T-helper 17 cell (primary cell): ENCODE results near the gene RBM27. TPM values are rescaled to one million over a fixed set of nuclear protein-coding genes. Genes with fewer than 3 reads are reported as not detected.
"Not testable (repeated sequence)": the region's sequence is repeated elsewhere in the genome, so short reads cannot be mapped to it uniquely, and the experiment has no call there.

ENCODE experiments used
- ATAC-seq: fragments of 150-1000 bp; cut with Tn5 transposase; 2 replicates; pipeline ENCODE4 v1.10.0; 2021; ENCODE audit warnings: mild to moderate bottlenecking, moderate library complexity
- DNase-seq, 3 donors: peaks; one replicate each; pipeline versions ENCODE4 v3.0.0 to v3.0.0-alpha.2; 2020 to 2021
- H3K9me3 ChIP-seq: one replicate; pipeline ENCODE4 v1.7.0; 2013; ENCODE audit warnings: low read length, mild to moderate bottlenecking; ENCODE audit not compliant: control insufficient read depth, poor library complexity, severe bottlenecking
- H3K27ac Mint-ChIP-seq: one replicate; pipeline ENCODE4 v1.8.0; 2022; ENCODE audit warnings: mild to moderate bottlenecking, moderate library complexity, mixed read lengths
- H3K27me3 Mint-ChIP-seq: one replicate; pipeline ENCODE4 v1.8.0; 2022; ENCODE audit warnings: mixed read lengths
- H3K36me3 Mint-ChIP-seq: one replicate; pipeline ENCODE4 v1.8.0; 2022; ENCODE audit warnings: low read depth, mixed read lengths
- H3K4me1 Mint-ChIP-seq: one replicate; pipeline ENCODE4 v1.8.0; 2022; ENCODE audit warnings: mild to moderate bottlenecking, mixed read lengths
- H3K4me3 Mint-ChIP-seq: one replicate; pipeline ENCODE4 v1.8.0; 2022; ENCODE audit warnings: mild to moderate bottlenecking, moderate library complexity, mixed read lengths
- total RNA-seq, 4 donors: library from RNA in 2 of 4; stranded (reverse) in 2 of 4; gene quantifications; one replicate each; pipeline ENCODE4 v1.2.3 and lab custom pipeline; 2022 to 2026

The RBM27 gene
- total RNA-seq, 2 donors from 2014 or later = 21.6 to 25.9 TPM

DNA sequence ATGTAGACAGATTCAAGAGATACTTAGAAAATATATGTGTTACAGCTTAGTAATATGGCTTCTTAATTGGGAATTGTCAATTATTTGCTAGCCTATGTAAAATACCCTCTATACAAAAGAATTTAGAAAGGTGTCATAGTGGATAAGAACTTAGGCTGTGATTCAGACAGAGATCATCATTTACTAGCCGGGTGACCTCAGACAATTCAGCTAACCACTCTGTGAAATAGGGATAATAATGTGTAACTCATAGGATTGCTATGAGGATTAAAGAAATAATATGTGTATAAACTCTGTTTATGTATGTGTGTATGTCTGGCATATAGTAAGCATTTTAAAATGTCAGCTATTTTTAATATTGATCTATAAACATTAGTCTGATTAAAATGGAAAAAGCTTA is 15.0 kb upstream of the RBM27 start:
- ATAC-seq (no peak), DNase-seq (no peak)
- Mint-ChIP-seq H3K27ac (no peak overlapping the region), H3K4me1 (no peaks in the 10 kb centered on the region), H3K27me3 (peaks cover 9% of the 10 kb centered on the region), H3K4me3 (no peak overlapping the region), H3K36me3 (peaks cover 2% of the 10 kb centered on the region)
- H3K9me3 ChIP-seq = no peaks in the 10 kb centered on the region

DNA sequence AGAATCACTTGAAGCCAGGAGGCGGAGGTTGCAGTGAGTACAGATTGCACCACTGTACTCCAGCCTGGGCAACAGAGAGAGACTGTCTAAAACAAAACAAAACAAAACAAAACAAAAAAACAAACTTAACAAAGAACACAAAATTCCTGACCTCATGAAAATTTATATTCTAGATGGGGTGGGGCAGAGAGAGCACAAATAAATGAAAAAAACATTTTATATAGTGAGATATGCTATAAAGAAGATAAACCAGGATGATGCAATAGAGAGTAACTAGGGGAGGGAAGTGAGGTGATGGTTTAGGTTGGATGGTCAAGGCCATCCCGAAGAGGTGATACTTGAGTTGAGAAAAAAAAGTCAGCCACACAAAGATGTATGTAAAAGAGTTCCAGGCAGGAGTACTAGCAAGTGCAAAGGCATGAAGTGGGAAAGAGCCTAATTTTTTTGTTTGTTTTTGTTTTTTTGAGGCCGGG is 10.8 kb upstream of the RBM27 start:
- H3K9me3 ChIP-seq = no peaks in the 10 kb centered on the region
- ATAC-seq (no peak), DNase-seq (no peak)
- no peak overlapping the region for H3K4me3 Mint-ChIP-seq
- peaks cover 9% of the 10 kb centered on the region for H3K27me3 Mint-ChIP-seq
- H3K27ac Mint-ChIP-seq = no peak overlapping the region
- no peaks in the 10 kb centered on the region for H3K4me1 Mint-ChIP-seq
- H3K36me3 Mint-ChIP-seq = peaks cover 10% of the 10 kb centered on the region

DNA sequence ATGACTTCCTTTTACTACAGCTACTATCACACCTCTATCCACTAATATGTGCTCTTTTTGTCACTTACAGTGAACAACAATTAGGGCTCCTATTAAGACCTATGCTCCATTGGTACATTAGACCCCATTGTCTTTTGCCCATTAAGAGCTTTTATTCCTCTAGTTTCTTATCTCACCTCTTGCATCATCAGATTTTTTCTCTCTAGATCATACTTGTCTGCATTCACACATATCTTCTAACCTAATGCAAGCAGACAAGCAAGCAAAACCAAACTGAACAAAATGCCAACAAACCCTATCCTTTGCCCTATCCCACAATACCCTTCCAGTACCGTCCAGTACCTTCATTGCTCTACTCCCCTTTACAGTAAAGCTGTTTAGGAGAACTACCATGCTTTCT is 10.1 kb upstream of the RBM27 start:
- ATAC-seq (no peak), DNase-seq (no peak)
- H3K9me3 ChIP-seq = no peaks in the 10 kb centered on the region
- Mint-ChIP-seq H3K36me3 (peaks cover 10% of the 10 kb centered on the region), H3K4me1 (no peaks in the 10 kb centered on the region), H3K27ac (no peak overlapping the region), H3K4me3 (no peak overlapping the region), H3K27me3 (peaks cover 9% of the 10 kb centered on the region)

DNA sequence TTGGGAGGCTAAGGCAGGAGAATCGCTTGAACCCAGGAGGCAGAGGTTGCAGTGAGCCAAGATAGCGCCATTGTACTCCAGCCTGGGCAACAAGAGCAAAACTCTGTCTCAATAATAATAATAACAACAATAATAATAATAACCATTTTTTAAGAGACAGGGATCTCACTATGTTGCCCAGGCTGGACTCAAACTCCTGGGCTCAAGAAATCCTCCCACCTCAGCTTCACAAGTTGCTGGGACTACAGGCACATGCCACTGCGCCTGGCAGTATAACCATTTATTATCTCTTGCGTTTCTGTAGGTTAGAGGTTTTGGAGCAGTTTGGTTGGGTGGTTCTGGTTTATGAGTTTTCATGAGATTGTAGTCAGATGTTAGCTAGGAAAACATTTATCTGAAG is 8.4 kb upstream of the RBM27 start:
- H3K27me3 Mint-ChIP-seq, ATAC-seq, H3K27ac Mint-ChIP-seq, DNase-seq, H3K36me3 Mint-ChIP-seq, H3K4me3 Mint-ChIP-seq, H3K4me1 Mint-ChIP-seq, H3K9me3 ChIP-seq: not testable (repeated sequence)

DNA sequence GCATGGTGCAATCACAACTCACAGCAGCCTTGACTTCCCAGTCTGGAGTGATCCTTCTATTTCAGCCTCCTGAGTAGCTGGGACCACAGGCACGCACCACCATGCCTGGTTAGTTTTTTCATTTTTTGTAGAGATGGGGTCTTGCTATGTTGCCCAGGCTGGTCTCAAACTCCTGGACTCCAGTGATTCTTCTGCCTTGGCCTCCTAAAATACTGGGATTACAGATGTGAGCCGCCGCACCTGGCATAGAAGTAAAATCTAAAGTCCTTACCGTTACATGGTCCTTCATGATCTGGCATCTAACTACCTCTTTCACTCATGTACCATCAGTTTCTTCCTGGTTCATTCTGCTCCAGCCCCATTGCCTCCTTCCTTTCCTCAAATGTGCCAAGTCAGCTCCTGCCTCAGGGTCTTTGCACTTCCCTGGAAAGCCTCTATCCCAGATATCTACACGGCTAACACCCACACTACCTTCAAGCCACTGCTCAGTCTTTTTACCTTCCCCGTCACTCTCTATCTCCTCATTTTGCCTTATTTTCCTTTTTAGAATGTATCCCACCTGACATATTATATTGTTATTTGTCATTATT is 6.9 kb upstream of the RBM27 start:
- H3K9me3 ChIP-seq = no peaks in the 10 kb centered on the region
- Mint-ChIP-seq H3K4me1 (no peaks in the 10 kb centered on the region), H3K27ac (no peak overlapping the region), H3K27me3 (peaks cover 5% of the 10 kb centered on the region), H3K36me3 (peaks cover 10% of the 10 kb centered on the region), H3K4me3 (no peak overlapping the region)
- no peak for ATAC-seq
- no peak for DNase-seq

DNA sequence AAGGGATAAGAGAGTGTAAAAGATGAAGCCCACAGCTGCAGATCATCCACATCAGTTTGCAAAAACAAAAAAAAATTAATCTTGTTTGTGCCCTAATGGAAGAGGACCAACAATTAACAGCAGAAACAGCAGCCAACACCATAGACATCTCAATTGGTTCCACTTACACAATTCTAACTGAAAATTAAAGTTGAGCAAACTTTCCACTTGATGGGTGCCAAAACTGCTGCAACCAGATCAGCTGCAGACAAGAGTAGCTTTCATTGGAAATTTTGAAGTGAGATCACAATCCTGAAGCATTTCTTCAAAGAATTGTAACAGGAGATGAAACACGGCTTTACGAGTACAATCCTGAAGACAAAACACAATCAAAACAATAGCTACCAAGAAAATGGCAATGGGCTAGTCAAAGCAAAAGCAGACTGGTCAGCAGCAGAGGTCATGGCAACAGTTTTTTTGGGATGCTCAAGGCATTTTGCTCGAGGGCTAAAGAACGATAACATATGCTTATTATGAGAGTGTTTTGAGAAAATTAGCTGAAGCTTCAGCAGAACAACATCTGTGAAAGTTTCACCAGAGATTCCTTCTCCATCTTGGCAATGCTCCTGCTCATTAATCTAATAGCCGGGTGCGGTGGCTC is 4.1 kb upstream of the RBM27 start:
- ATAC-seq (no peak), DNase-seq (no peak)
- H3K27me3 Mint-ChIP-seq = no peaks in the 10 kb centered on the region
- H3K4me3 Mint-ChIP-seq = no peak overlapping the region
- peaks cover 5% of the 10 kb centered on the region for H3K36me3 Mint-ChIP-seq
- no peaks in the 10 kb centered on the region for H3K4me1 Mint-ChIP-seq
- no peak overlapping the region for H3K27ac Mint-ChIP-seq
- H3K9me3 ChIP-seq = no peaks in the 10 kb centered on the region

DNA sequence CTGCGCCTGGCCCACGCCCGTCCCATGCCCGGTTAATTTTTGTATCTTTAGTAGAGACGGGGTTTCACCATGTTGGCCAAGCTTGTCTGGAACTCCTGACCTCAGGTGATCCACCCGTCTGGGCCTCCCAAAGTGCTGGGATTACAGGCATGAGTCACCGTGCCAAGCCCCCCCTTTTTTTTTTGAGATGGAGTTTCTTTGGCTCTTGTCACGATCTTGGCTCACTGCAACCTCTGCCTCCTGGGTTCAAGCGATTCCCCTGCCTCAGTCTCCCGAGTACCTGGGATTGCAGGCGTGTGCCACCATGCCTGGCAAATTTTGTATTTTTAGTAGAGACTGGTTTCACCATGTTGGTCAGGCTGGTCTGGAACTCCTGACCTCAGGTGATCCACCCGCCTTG is 1.6 kb upstream of the RBM27 start:
- H3K4me3 Mint-ChIP-seq, H3K27ac Mint-ChIP-seq, ATAC-seq, DNase-seq, H3K36me3 Mint-ChIP-seq, H3K9me3 ChIP-seq, H3K4me1 Mint-ChIP-seq, H3K27me3 Mint-ChIP-seq: not testable (repeated sequence)

DNA sequence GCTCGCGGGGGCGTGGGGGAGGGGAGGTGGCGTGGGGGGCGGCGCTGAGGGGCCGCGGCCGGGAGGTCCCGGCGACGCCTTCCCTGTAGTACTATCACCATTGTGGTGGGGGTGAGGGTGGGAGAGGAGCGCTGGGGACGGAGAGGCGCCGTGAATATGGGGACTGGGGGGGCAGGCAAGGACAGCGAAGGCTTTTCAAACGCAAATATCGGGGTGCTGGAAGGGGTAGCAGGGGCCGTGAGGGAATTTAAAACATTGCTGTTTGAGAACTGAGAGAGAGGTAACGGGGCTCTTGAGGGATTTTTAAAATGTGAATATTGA is 427 bp downstream of the RBM27 start:
- Mint-ChIP-seq H3K4me3 (no peak overlapping the region), H3K27me3 (no peaks in the 10 kb centered on the region), H3K36me3 (no peaks in the 10 kb centered on the region), H3K27ac (no peak overlapping the region), H3K4me1 (peaks cover 8% of the 10 kb centered on the region)
- DNase-seq (peak in 1 of 3 donors; percentile 34), ATAC-seq (peak; percentile 20)
- no peaks in the 10 kb centered on the region for H3K9me3 ChIP-seq

DNA sequence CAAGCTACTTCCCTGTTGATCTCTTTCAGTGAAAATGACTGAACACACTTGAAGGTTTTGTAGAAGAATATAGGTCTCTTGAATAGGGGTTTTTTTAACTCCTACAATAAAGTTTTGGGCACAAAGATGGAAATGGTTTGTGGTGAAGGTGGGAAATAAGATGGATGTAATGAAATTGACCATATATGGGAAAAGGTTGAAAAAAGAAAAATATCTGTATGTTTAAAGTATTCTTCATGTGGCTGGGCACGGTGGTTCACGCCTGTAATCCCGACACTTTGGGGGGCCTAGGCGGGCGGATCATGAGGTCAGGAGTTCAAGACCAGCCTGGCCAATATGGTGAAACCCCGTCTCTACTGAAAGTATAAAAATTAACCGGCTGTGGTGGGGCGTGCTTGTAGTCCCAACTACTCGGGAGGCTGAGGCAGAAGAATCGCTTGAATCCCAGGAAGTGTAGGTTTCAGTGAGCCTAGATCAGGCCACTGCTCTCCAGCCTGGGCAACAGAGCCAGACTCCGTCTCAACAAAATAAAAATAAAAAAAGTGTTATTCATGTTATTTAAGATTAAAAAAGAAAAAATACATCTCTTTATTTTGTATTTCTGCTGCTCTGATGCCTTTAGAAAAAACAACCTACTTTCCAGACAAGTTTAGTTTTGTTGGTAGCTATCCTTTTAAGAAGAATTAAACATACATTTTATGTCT is 2.2 kb downstream of the RBM27 start:
- ATAC-seq = no peak
- Mint-ChIP-seq H3K4me1 (peaks cover 20% of the 10 kb centered on the region), H3K4me3 (peak overlapping the region; percentile 43), H3K27me3 (no peaks in the 10 kb centered on the region), H3K36me3 (no peaks in the 10 kb centered on the region), H3K27ac (no peak overlapping the region)
- H3K9me3 ChIP-seq = no peaks in the 10 kb centered on the region
- DNase-seq = no peak

DNA sequence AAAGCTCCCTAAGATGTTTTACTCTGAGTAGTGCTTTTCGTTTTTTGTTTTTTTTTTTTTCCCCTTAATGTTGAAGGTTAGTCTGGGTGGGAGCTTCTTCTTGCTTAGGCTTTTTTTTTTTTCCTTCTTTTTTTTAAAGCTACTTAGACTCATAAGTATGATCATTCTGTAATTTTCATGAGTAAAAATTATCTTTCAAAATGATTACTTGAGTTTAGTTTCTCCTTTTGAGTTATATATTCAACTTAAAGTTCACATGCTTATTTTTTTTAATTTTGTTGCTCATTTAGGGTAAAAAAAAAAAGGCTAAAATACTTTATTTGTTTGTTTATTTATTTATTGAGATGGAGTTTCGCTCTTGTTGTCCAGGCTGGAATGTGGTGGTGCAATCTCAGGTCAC is 2.9 kb downstream of the RBM27 start:
- Mint-ChIP-seq H3K4me1 (peaks cover 20% of the 10 kb centered on the region), H3K27ac (no peak overlapping the region), H3K36me3 (no peaks in the 10 kb centered on the region), H3K4me3 (peak overlapping the region; percentile 43), H3K27me3 (no peaks in the 10 kb centered on the region)
- DNase-seq (no peak), ATAC-seq (no peak)
- H3K9me3 ChIP-seq = no peaks in the 10 kb centered on the region

DNA sequence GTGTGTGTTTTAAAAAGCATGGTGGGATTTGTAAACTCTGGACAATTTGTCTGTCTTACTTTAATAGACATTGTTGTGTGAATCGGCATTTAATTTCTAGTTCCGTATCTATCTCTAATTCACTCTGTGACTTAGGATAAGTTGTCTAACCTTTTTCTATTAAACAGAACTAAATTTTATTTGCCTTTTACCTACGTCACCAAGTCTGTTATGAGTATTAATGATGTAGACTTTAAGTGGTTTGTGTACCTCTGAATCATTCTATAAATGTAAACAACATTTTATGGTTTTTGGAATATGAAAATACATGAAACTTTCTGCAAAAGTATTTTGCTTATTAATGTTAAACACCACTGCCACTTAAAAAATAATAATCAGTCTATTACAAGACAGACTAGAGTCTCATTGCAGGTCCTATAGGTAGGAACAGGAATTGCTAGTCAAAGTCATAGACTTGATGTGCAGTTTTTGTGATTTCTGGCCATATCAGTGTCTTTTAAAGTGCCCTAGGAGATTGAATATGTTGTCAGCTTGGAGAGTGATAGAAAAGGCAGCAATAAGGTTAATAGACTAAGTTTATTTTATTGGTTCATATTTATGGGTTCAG is 5.6 kb downstream of the RBM27 start:
- H3K4me3 Mint-ChIP-seq = peak overlapping the region; percentile 56
- no peaks in the 10 kb centered on the region for H3K36me3 Mint-ChIP-seq
- H3K27me3 Mint-ChIP-seq = no peaks in the 10 kb centered on the region
- DNase-seq (no peak), ATAC-seq (no peak)
- peaks cover 25% of the 10 kb centered on the region for H3K4me1 Mint-ChIP-seq
- H3K27ac Mint-ChIP-seq = no peak overlapping the region
- no peaks in the 10 kb centered on the region for H3K9me3 ChIP-seq

DNA sequence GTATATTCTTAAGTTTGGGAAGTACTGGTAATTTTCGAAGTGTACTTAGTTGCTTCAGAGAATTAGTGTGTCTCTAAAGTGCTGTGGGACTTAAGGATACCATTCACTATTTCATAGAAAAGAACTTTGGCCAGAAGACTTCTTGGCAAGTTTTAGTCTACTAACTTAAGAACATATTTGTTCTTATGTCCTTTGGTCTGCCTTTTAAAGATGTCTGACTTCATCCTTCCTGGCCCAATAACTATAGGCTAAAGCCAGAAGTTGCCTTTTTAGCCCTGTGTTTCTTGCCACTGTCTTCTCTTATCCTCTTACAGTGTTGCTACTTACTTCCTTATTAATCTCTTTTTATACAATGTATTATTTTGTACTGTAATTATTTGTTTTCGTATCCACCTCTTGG is 6.3 kb downstream of the RBM27 start:
- no peaks in the 10 kb centered on the region for H3K36me3 Mint-ChIP-seq
- no peak overlapping the region for H3K4me3 Mint-ChIP-seq
- H3K27ac Mint-ChIP-seq = no peak overlapping the region
- H3K27me3 Mint-ChIP-seq = no peaks in the 10 kb centered on the region
- no peak for ATAC-seq
- no peaks in the 10 kb centered on the region for H3K9me3 ChIP-seq
- H3K4me1 Mint-ChIP-seq = peaks cover 29% of the 10 kb centered on the region
- no peak for DNase-seq

DNA sequence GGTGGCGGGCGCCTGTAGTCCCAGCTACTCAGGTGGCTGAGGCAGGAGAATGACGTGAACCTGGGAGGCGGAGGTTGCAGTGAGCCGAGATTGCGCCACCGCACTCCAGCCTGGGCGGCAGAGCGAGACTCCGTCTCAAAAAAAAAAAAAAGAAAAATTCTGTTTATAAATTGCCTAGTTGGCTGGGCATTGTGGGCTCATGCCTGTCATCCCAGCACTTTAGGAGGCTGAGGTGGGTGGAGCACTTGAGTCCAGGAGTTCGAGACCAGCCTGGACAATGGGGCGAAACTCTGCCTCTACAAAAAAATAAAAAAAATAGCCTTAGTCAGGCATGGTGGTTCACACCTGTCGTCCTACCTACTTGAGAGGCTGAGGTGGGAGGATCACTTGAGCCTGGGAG is 7.4 kb downstream of the RBM27 start:
- H3K4me3 Mint-ChIP-seq, H3K27me3 Mint-ChIP-seq, ATAC-seq, H3K9me3 ChIP-seq, H3K27ac Mint-ChIP-seq, H3K36me3 Mint-ChIP-seq, DNase-seq: not testable (repeated sequence)
- H3K4me1 Mint-ChIP-seq = peaks cover 29% of the 10 kb centered on the region
